Measurements from ENCODE around the gene RAN.

DNA sequence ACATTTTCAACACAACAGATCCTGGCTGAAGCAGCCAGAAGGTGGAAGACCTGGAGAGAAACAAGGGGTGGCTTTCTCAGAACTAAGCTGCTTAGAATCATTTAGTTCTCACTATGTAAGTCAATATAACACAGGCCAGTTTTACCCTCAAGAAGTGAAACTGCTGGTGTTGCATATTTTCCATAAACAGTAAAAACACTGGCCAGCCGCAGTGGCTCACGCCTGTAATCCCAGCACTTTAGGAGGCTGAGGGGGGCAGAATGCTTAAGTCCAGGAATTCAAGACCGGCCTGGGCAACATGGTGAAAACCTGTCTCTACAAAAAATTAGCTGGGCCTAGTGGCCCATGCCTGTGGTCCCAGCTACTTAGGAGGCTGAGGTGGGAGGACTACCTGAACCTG, 44.4 kb upstream of the RAN start:
- TF ChIP-seq, protein P1, sequence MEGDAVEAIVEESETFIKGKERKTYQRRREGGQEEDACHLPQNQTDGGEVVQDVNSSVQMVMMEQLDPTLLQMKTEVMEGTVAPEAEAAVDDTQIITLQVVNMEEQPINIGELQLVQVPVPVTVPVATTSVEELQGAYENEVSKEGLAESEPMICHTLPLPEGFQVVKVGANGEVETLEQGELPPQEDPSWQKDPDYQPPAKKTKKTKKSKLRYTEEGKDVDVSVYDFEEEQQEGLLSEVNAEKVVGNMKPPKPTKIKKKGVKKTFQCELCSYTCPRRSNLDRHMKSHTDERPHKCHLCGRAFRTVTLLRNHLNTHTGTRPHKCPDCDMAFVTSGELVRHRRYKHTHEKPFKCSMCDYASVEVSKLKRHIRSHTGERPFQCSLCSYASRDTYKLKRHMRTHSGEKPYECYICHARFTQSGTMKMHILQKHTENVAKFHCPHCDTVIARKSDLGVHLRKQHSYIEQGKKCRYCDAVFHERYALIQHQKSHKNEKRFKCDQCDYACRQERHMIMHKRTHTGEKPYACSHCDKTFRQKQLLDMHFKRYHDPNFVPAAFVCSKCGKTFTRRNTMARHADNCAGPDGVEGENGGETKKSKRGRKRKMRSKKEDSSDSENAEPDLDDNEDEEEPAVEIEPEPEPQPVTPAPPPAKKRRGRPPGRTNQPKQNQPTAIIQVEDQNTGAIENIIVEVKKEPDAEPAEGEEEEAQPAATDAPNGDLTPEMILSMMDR (IDR thresholded peaks at IDR 0.05): no peak
- TF ChIP-seq EP300 (IDR thresholded peaks at IDR 0.05) (no peak), POLR2A (IDR thresholded peaks at IDR 0.05; ENCODE audit: low read depth) (no peak)

Measured in esophagus muscularis mucosa (tissue), 4 donors.